Liver (tissue), 10 donors: ENCODE results near the gene GPR15. TPM values are rescaled to one million over a fixed set of nuclear protein-coding genes. Genes with fewer than 3 reads are reported as not detected.

ENCODE experiments used
- DNase-seq: peaks from one replicate; pipeline ENCODE4 v3.0.0-alpha.2; 2017; ENCODE audit warnings: low spot score
- H3K27ac ChIP-seq, 2 donors: one replicate each; pipeline ENCODE4 v1.7.0; 2013; ENCODE audit warnings: inconsistent platforms in 2 of 2, low read length in 2 of 2, control low read depth in 1 of 2, low read depth in 1 of 2, mild to moderate bottlenecking in 1 of 2
- H3K27me3 ChIP-seq, 4 donors: one replicate each; pipeline versions ENCODE4 v1.6.1 to v1.7.0; 2013; ENCODE audit warnings: low read length in 3 of 4, inconsistent platforms in 1 of 4, mild to moderate bottlenecking in 1 of 4, moderate library complexity in 1 of 4; ENCODE audit not compliant: control insufficient read depth in 4 of 4, insufficient read depth in 4 of 4
- H3K36me3 ChIP-seq, 4 donors: one replicate each; pipeline versions ENCODE4 v1.6.1 to v1.7.0; 2013; ENCODE audit warnings: low read length in 3 of 4, mild to moderate bottlenecking in 3 of 4, low read depth in 1 of 4, moderate library complexity in 1 of 4; ENCODE audit not compliant: control insufficient read depth in 4 of 4, insufficient read depth in 3 of 4
- H3K4me1 ChIP-seq, 4 donors: one replicate each; pipeline versions ENCODE4 v1.6.1 to v1.7.0; 2013; ENCODE audit warnings: low read length in 3 of 4, mild to moderate bottlenecking in 3 of 4, moderate library complexity in 1 of 4; ENCODE audit not compliant: control insufficient read depth in 4 of 4, insufficient read depth in 4 of 4
- H3K4me3 ChIP-seq, 3 donors: one replicate each; pipeline versions ENCODE4 v1.6.1 to v1.7.0; 2013; ENCODE audit warnings: low read length in 3 of 3, control low read depth in 1 of 3, low read depth in 1 of 3, mild to moderate bottlenecking in 1 of 3
- H3K9ac ChIP-seq, 2 donors: one replicate each; pipeline ENCODE4 v1.7.0; 2013; ENCODE audit warnings: low read length in 2 of 2, mild to moderate bottlenecking in 2 of 2, moderate library complexity in 2 of 2, control low read depth in 1 of 2, low read depth in 1 of 2
- H3K9me3 ChIP-seq, 4 donors: one replicate each; pipeline versions ENCODE4 v1.6.1 to v1.7.0; 2013; ENCODE audit warnings: low read length in 3 of 4; ENCODE audit not compliant: control insufficient read depth in 4 of 4
- ATF3 ChIP-seq: IDR thresholded peaks from 2 replicates; pipeline ENCODE4 v1.6.1; 2016; ENCODE audit warnings: antibody characterized with exemption
- GABPA ChIP-seq, 2 donors: IDR thresholded peaks in 1 of 2; conservative IDR thresholded peaks in 1 of 2; 2 replicates each; pipeline ENCODE4 v1.6.1; 2016; ENCODE audit warnings: antibody characterized with exemption in 2 of 2, mild to moderate bottlenecking in 1 of 2, moderate library complexity in 1 of 2
- HNF4A ChIP-seq, 2 donors: conservative IDR thresholded peaks; 2 replicates each; pipeline ENCODE4 v1.6.1; 2016; ENCODE audit warnings: antibody characterized with exemption in 2 of 2, mild to moderate bottlenecking in 2 of 2
- JUND ChIP-seq, 2 donors: IDR thresholded peaks; 2 replicates each; pipeline ENCODE4 v1.6.1; 2016; ENCODE audit warnings: antibody characterized with exemption in 2 of 2
- NR2F2 ChIP-seq: IDR thresholded peaks from 2 replicates; pipeline ENCODE4 v1.6.1; 2016; ENCODE audit warnings: antibody characterized with exemption
- RAD21 ChIP-seq, 2 donors: IDR thresholded peaks; 2 replicates each; pipeline ENCODE4 v1.6.1; 2016; ENCODE audit warnings: antibody characterized with exemption in 2 of 2, mild to moderate bottlenecking in 2 of 2
- TAF1 ChIP-seq: conservative IDR thresholded peaks from 2 replicates; pipeline ENCODE4 v1.6.1; 2016; ENCODE audit warnings: antibody characterized with exemption, mild to moderate bottlenecking
- YY1 ChIP-seq: IDR thresholded peaks from 2 replicates; pipeline ENCODE4 v1.6.1; 2016; ENCODE audit warnings: antibody characterized with exemption, mild to moderate bottlenecking
- WGBS: extraction: QIAGEN DNeasy Blood & Tissue Kit; methylation state at CpG from one replicate; pipeline ENCODE4 v1.1.7; 2013; 5-methylcytosine and 5-hydroxymethylcytosine counted together
- polyA plus RNA-seq, 2 donors: library from polyadenylated mRNA; stranded (reverse) in 1 of 2; unstranded in 1 of 2; fragments of 200-250 nt in 1 of 2; fragments of >200 nt in 1 of 2; fragmentation: Nextera tagmentation in 1 of 2; extraction: Ambion mirVana in 1 of 2; gene quantifications; one replicate each; pipeline versions ENCODE4 v1.2.1 to v1.2.3, GENCODE V29; 2013 to 2015
- small RNA-seq: library from RNA; depleted of rRNA; stranded (forward); fragments of <200 nt; gene quantifications from one replicate; pipeline ENCODE3, GENCODE V24; 2014
- total RNA-seq, 2 donors: library from RNA; depleted of rRNA; stranded (reverse); fragments of >200 nt; gene quantifications; one replicate each; pipeline ENCODE4 v1.2.3, GENCODE V29; 2014
- TF ChIP-seq, protein P1 (sequence below): IDR thresholded peaks from 2 replicates; pipeline ENCODE4 v1.6.1; 2016; ENCODE audit warnings: antibody characterized with exemption
- TF ChIP-seq, protein P2 (sequence below): IDR thresholded peaks from 2 replicates; pipeline ENCODE4 v1.6.1; 2016; ENCODE audit warnings: antibody characterized with exemption, mild to moderate bottlenecking
- donor health status: healthy.
- donor health status: healthy.
- donor health status: healthy.
- donor health status: healthy.
- donor health status: healthy.

Gene GPR15
- total and polyA plus RNA-seq, 4 donors = 0.08 to 0.10 TPM; not detected in 2

DNA sequence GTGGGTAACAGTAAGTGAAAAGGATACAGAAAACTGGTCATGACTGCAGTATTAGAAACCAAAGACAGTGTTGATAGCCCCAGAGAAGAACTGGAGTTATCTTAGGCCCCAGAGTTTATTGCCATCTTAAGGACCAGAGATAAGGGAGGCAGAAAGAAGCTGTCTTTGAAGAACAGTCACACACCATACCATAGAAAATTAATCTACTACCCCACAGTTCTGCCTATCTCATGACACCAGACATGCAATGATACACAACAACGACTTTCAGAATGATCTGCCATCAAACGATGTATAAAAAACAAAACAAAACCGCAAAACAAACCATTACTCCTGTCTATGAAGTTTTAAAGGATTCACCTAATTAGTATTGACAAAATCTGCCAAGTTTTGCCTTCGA lies 52.0 kb downstream of the GPR15 start:
- TF ChIP-seq NR2F2 (no peak), JUND (IDR thresholded peaks at IDR 0.05) (no peak), RAD21 (IDR thresholded peaks at IDR 0.05) (no peak), YY1 (no peak), ATF3 (no peak), TAF1 (no peak), HNF4A (conservative IDR thresholded peaks at IDR 0.05) (no peak), GABPA (IDR thresholded peaks at IDR 0.05 in 1 of 2, conservative IDR thresholded peaks at IDR 0.05 in 1 of 2) (no peak)
- TF ChIP-seq, protein P1, sequence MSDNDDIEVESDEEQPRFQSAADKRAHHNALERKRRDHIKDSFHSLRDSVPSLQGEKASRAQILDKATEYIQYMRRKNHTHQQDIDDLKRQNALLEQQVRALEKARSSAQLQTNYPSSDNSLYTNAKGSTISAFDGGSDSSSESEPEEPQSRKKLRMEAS = no peak
- TF ChIP-seq, protein P2, sequence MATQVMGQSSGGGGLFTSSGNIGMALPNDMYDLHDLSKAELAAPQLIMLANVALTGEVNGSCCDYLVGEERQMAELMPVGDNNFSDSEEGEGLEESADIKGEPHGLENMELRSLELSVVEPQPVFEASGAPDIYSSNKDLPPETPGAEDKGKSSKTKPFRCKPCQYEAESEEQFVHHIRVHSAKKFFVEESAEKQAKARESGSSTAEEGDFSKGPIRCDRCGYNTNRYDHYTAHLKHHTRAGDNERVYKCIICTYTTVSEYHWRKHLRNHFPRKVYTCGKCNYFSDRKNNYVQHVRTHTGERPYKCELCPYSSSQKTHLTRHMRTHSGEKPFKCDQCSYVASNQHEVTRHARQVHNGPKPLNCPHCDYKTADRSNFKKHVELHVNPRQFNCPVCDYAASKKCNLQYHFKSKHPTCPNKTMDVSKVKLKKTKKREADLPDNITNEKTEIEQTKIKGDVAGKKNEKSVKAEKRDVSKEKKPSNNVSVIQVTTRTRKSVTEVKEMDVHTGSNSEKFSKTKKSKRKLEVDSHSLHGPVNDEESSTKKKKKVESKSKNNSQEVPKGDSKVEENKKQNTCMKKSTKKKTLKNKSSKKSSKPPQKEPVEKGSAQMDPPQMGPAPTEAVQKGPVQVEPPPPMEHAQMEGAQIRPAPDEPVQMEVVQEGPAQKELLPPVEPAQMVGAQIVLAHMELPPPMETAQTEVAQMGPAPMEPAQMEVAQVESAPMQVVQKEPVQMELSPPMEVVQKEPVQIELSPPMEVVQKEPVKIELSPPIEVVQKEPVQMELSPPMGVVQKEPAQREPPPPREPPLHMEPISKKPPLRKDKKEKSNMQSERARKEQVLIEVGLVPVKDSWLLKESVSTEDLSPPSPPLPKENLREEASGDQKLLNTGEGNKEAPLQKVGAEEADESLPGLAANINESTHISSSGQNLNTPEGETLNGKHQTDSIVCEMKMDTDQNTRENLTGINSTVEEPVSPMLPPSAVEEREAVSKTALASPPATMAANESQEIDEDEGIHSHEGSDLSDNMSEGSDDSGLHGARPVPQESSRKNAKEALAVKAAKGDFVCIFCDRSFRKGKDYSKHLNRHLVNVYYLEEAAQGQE = no peak
- H3K27ac ChIP-seq = no peak overlapping the region
- H3K36me3 ChIP-seq = peaks cover 6 to 53% (median 19%) of the 10 kb centered on the region in 4 donors
- H3K9me3 ChIP-seq = no peaks in the 10 kb centered on the region
- WGBS = 94% methylated on average over 4 of the region's 4 CpGs
- no peak overlapping the region for H3K4me3 ChIP-seq
- H3K9ac ChIP-seq = no peak overlapping the region
- no peaks in the 10 kb centered on the region for H3K27me3 ChIP-seq
- H3K4me1 ChIP-seq = peaks cover 3 to 15% (median 8%) of the 10 kb centered on the region in 4 donors
- DNase-seq = no peak

Small RNAs within 50 kb of the gene (small RNA-seq; reads per million reads assigned to genes)
- not detected for gene RPL38P4

Other genes with a start within 250 kb of the GPR15 start
- under 1 TPM in 1 of 2 donors, not detected in 1; 0.09 TPM for gene OR5H2, start 249.5 kb upstream of the GPR15 start, total RNA-seq
- not detected for gene OR5H2, start 249.5 kb upstream of the GPR15 start, polyA plus RNA-seq
- gene OR5K4, start 178.1 kb upstream of the GPR15 start, total RNA-seq = not detected
- gene OR5K4, start 178.1 kb upstream of the GPR15 start, polyA plus RNA-seq = not detected
- not detected for gene OR5K3, start 141.3 kb upstream of the GPR15 start, total RNA-seq
- gene OR5K3, start 141.3 kb upstream of the GPR15 start, polyA plus RNA-seq = not detected
- not detected for gene OR5K1, start 68.8 kb upstream of the GPR15 start, total RNA-seq
- not detected for gene OR5K1, start 68.8 kb upstream of the GPR15 start, polyA plus RNA-seq
- gene OR5K2, start 34.3 kb upstream of the GPR15 start, total RNA-seq = not detected
- gene OR5K2, start 34.3 kb upstream of the GPR15 start, polyA plus RNA-seq = not detected
- gene CLDND1, start 9.1 kb upstream of the GPR15 start, total RNA-seq = 10 to 100 TPM; 42.6 to 55.5 TPM
- 10 to 100 TPM; 21.8 to 31.5 TPM for gene CLDND1, start 9.1 kb upstream of the GPR15 start, polyA plus RNA-seq
- 100 to 1,000 TPM in 1 of 2 donors, 10 to 100 TPM in 1; 18.2 to 280 TPM for gene CPOX, start 61.6 kb downstream of the GPR15 start, total RNA-seq
- 10 to 100 TPM in 1 of 2 donors, 1 to 10 TPM in 1; 8.8 to 14.3 TPM for gene CPOX, start 61.6 kb downstream of the GPR15 start, polyA plus RNA-seq
- 10 to 100 TPM; 20.0 to 79.7 TPM for gene ST3GAL6, start 231.4 kb downstream of the GPR15 start, total RNA-seq
- 10 to 100 TPM; 17.3 to 38.9 TPM for gene ST3GAL6, start 231.4 kb downstream of the GPR15 start, polyA plus RNA-seq